Measurements from ENCODE around the gene GALNT9. TPM values are rescaled to one million over a fixed set of nuclear protein-coding genes. Genes with fewer than 3 reads are reported as not detected.

GALNT9 gene
- total RNA-seq, 1 donor from 2014 or later = 2.1 TPM

GRCh38 chr12:132238488-132238854, 90.9 kb downstream of the GALNT9 start:
- Histone ChIP-seq H3K4me1 (ENCODE audit: insufficient read depth, low read length) (no peaks in the 10 kb centered on the region), H3K4me2 (ENCODE audit: low read length) (no peak overlapping the region), H4K20me1 (ENCODE audit: insufficient read depth, low read length) (no peaks in the 10 kb centered on the region), H2AFZ (ENCODE audit: low read depth, low read length) (no peak overlapping the region), H3K9me3 (ENCODE audit: insufficient read depth, low read depth, low read length) (no peaks in the 10 kb centered on the region), H3K79me2 (ENCODE audit: insufficient read depth, low read length) (no peaks in the 10 kb centered on the region), H3K4me3 (ENCODE audit: insufficient read depth, low read depth, low read length) (no peak overlapping the region), H3K27ac (ENCODE audit: low read depth, low read length) (no peak overlapping the region), H3K9ac (ENCODE audit: low read length) (no peak overlapping the region), H3K36me3 (ENCODE audit: insufficient read depth, low read length) (no peaks in the 10 kb centered on the region), H3K27me3 (ENCODE audit: insufficient read depth, low read length) (no peaks in the 10 kb centered on the region)
- H3K27ac Mint-ChIP-seq (ENCODE audit: unreplicated experiment) = no peak overlapping the region
- peaks cover 30% of the 10 kb centered on the region for H3K27me3 Mint-ChIP-seq (ENCODE audit: low read depth, unreplicated experiment)
- TF ChIP-seq EZH2 (IDR thresholded peaks at IDR 0.05; ENCODE audit: insufficient read depth, low read length) = no peak
- TF ChIP-seq, protein P1, sequence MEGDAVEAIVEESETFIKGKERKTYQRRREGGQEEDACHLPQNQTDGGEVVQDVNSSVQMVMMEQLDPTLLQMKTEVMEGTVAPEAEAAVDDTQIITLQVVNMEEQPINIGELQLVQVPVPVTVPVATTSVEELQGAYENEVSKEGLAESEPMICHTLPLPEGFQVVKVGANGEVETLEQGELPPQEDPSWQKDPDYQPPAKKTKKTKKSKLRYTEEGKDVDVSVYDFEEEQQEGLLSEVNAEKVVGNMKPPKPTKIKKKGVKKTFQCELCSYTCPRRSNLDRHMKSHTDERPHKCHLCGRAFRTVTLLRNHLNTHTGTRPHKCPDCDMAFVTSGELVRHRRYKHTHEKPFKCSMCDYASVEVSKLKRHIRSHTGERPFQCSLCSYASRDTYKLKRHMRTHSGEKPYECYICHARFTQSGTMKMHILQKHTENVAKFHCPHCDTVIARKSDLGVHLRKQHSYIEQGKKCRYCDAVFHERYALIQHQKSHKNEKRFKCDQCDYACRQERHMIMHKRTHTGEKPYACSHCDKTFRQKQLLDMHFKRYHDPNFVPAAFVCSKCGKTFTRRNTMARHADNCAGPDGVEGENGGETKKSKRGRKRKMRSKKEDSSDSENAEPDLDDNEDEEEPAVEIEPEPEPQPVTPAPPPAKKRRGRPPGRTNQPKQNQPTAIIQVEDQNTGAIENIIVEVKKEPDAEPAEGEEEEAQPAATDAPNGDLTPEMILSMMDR (IDR thresholded peaks at IDR 0.05; ENCODE audit: insufficient read depth, low read depth, low read length) = no peak
- FAIRE-seq = no peak
- H3K4me1 Mint-ChIP-seq (ENCODE audit: low read depth, unreplicated experiment) = no peaks in the 10 kb centered on the region
- no peak overlapping the region for H3K4me3 Mint-ChIP-seq (ENCODE audit: unreplicated experiment)
- H3K36me3 Mint-ChIP-seq (ENCODE audit: low read depth, unreplicated experiment) = peaks cover 3% of the 10 kb centered on the region
- no peak for DNase-seq (ENCODE audit: low read depth)
- H3K9me3 Mint-ChIP-seq (ENCODE audit: unreplicated experiment) = peaks cover 5% of the 10 kb centered on the region

DNA sequence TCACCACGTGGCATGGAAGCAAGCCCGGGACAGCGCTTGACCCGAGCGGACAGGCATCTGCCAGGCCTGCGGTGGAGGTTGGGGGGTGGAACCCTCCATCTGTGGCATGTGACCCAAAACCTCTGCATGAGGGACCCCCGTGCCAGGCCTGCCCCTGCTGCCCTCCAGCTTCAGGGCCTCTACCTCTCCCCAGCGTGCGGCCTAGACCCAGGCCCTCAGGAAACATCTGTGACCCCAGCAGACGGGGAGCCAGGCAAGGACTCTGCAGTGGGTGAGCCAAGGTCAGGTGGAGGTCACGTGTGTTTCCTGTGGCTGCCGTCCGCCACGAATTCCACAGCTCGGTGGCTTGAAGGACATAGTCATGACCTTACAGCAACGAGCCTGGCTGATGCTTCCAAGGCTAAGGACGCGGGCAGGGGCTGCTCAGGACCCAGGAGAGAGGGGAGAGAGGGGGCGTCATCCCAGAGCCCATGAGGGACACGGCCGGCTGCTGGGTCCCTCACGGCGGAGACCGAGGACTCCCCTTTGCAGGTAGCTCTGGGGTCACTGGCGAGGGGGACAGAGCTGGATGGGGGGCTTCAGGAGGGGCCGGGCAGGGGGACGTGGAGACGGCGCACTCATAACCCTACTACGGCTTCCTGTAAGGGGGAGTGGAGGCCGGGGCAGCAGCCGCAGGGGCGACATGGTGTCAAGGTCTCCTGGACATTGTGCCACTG, 91.5 kb downstream of the GALNT9 start:
- no peak overlapping the region for H3K27ac ChIP-seq (ENCODE audit: low read depth, low read length)
- TF ChIP-seq, protein P1 (IDR thresholded peaks at IDR 0.05; ENCODE audit: insufficient read depth, low read depth, low read length) = no peak
- TF ChIP-seq EZH2 (IDR thresholded peaks at IDR 0.05; ENCODE audit: insufficient read depth, low read length) = no peak
- peaks cover 5% of the 10 kb centered on the region for H3K9me3 Mint-ChIP-seq (ENCODE audit: unreplicated experiment)
- no peak overlapping the region for H2AFZ ChIP-seq (ENCODE audit: low read depth, low read length)
- no peak overlapping the region for H3K27ac Mint-ChIP-seq (ENCODE audit: unreplicated experiment)
- FAIRE-seq (no peak), DNase-seq (ENCODE audit: low read depth) (no peak)
- no peaks in the 10 kb centered on the region for H3K4me1 ChIP-seq (ENCODE audit: insufficient read depth, low read length)
- no peak overlapping the region for H3K4me3 ChIP-seq (ENCODE audit: insufficient read depth, low read depth, low read length)
- no peaks in the 10 kb centered on the region for H3K27me3 ChIP-seq (ENCODE audit: insufficient read depth, low read length)
- no peak overlapping the region for H3K4me3 Mint-ChIP-seq (ENCODE audit: unreplicated experiment)
- H3K9ac ChIP-seq (ENCODE audit: low read length) = no peak overlapping the region
- H3K27me3 Mint-ChIP-seq (ENCODE audit: low read depth, unreplicated experiment) = peaks cover 28% of the 10 kb centered on the region
- no peaks in the 10 kb centered on the region for H4K20me1 ChIP-seq (ENCODE audit: insufficient read depth, low read length)
- no peaks in the 10 kb centered on the region for H3K79me2 ChIP-seq (ENCODE audit: insufficient read depth, low read length)
- H3K36me3 Mint-ChIP-seq (ENCODE audit: low read depth, unreplicated experiment) = peaks cover 3% of the 10 kb centered on the region
- no peaks in the 10 kb centered on the region for H3K36me3 ChIP-seq (ENCODE audit: insufficient read depth, low read length)
- H3K4me2 ChIP-seq (ENCODE audit: low read length) = no peak overlapping the region
- H3K4me1 Mint-ChIP-seq (ENCODE audit: low read depth, unreplicated experiment) = no peaks in the 10 kb centered on the region
- no peaks in the 10 kb centered on the region for H3K9me3 ChIP-seq (ENCODE audit: insufficient read depth, low read depth, low read length)

Measured in astrocyte (in vitro differentiated cells and primary cell).